GM03348 (cell line): ENCODE measurements around the gene GTF2F1.
"Not testable (repeated sequence)": the region's sequence is repeated elsewhere in the genome, so short reads cannot be mapped to it uniquely, and the experiment has no call there.

ENCODE experiments used
- DNase-seq: peaks from one replicate; pipeline ENCODE4 v3.0.0; 2012; ENCODE audit warnings: low spot score

GTF2F1 gene

DNA sequence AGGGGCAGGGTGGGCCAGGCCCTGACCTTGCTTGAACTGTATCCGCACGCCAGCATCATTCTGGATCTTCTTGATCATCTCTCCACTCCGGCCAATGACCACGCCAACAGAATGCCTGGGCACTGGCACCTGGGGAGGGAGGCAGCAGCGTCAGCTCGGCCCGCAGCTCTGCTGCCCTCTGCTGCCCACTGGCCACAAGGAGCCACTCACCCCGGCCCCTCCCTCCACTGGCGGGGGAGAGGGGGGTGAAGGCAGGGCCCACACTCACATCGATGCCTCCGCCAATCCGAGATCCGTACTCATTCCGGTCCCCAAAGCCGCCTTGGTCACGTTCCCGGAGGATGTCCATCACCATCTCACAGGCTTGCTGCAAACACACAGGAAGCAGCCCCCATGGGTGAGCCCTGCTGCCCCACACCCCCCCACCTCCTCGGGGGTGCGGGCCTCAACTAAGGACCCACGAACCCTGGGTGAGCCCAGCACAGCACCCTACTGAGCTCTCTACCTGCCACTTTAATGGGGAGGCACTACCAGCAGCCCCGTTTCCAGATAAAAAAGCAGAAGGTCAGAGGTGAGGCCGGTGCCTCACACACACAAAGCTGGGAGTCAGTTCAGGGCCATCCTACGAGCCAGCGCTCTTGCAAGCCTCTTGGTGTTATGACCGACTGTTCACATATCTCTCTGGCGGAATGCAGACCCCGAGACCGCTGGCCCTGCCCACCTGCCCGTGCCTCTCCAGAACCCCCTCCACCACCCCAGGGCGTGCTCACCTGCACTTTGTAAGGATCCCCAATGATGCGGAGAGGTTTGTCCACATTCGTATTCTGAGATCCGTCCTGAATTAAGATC lies 25.0 kb upstream of the GTF2F1 start:
- peak; percentile 33 for DNase-seq

DNA sequence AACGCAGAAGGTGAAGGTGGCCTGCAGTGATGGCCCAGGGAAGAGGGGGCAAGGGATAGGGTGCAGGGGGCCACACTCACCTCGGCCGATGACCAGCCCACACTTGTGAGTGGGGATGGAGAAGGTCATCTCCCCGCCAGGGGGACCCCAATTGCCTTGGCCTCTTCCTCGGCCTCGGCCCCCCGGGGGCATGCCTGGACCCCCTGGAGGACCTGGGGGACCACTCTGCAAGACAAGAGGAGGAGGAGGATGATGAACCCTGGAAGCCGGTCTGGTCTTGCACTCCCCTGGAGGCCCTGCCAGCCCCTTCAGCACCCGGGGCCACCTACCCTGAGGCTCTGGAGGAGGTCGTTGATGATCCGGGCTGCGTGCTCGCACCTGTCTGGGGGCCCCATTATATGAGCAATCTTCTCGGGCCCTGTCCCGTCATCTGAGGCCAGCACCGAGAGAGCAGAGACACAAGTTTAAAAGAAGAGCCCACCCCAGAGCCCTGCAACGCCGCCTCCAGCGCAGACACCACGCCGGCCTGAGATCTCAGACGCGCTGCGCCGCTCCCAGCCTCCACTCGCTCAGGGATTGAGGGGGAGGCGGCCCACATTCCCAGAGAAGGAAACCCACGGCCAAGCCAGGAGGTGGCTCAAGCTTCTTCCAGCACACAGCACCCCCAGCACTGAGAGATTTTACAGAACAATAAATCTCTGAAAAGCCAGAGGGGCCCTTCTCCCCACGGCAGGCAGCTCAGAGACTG lies 23.9 kb upstream of the GTF2F1 start:
- DNase-seq, result no peak

DNA sequence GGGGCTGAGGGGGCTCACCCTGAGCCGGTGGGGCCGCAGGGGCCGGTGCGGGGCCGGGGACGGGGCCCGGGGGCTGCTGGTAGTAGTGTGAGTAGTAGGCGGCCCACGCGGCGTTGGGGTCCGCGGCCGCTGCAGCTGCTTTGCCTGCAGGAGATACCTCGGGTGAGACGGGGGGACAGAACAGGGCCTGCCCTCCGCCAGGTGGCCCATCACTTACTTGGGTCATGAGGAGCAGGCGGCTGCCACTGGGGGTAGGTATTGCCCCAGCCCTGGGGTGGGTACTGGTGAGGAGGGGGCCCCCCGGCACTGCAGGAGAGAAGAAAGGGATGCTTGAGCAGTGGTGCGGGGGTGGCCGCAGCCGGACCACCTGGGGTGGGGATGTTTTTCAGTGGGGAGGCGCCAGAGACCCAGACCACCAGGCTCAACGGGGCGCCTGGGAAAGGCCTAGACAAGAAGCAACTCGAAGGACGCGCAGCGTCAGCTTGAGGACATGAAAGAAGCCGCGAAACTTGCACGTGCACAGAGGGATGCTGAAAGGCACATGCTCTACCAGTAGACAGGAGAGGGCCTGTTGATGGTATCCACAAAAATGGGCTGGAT lies 22.7 kb upstream of the GTF2F1 start:
- no peak for DNase-seq

DNA sequence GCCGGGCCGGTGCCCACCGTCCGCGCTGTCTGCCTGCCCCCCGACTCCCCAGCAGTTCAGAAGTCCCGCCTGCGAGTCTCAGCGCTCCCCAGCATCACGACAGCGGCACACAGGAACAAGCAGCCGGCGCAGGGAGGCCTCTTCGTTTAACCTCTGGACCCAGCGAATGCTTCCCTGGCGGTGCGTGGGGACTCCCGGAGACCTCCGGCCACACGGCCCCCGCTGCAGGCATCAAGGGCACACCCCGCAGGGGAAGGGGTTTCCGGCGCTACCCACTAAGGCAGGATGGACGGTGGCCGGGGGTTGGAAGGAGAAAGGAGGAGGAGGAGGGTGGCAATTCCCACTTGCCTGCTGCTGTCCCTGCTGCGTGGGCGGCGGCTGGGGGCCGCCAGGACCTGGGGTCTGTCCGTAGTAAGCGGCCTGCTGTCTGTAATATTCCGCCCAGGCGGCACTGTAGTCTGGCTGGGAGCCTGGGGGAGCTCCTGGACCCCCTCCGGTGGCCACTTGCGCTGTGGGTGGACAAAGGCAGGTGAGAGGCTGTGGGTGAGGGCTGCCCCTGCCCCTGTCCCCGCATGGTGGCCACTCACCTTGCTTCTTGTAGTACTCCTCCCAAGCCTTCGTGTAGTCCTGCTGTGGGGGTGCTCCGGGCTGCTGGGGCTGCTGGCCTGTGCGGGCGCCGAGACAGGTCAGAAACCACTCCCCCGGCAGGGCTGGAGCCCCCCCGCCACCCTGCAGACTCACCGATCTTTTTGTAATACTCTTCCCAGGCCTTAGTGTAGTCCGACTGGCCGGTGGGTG lies 22.0 kb upstream of the GTF2F1 start:
- no peak for DNase-seq

DNA sequence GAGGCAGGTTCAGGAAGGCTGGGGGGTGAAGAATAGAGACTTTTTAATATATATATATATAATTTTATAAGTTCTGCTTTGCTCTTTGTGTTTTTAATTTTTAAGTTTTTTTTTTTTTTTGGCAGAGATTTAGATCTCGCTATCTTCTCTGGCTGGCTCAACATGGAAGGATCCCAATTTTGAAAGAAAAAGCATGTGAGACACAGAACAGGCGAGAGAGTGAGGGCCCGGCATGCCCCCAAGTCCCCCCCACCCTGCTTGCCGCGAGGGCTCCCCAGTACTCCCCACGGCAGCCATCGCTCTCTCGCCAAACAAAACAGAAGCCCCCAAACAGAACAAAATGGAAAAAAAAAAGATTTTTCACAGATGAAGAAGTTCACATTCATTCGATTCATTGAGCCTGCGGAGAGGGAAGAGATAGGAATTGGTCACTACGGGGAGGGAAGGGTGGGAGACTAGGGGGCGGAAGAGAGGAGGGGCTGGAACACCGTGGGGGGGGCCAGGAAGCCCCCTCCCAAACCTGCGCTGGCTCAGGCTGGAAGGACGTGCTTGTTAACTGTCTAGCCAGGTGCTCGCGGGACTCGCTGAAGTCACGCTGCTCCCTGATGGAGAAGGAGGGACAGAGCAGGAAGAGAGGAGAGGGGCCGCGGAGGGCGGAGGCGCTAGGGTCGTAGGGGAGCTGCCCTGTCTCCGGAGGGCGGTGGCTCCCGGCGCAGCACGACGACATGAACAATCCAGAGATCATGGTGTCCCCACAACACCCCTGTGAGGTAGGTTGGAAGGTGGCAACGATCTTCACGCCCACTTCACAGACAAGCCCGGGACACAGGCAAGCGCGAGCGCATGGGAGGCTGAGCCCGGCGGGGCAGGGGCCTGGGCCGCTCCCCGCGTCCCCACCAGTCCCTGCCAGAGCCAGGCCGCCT lies 21.0 kb upstream of the GTF2F1 start:
- no peak for DNase-seq

DNA sequence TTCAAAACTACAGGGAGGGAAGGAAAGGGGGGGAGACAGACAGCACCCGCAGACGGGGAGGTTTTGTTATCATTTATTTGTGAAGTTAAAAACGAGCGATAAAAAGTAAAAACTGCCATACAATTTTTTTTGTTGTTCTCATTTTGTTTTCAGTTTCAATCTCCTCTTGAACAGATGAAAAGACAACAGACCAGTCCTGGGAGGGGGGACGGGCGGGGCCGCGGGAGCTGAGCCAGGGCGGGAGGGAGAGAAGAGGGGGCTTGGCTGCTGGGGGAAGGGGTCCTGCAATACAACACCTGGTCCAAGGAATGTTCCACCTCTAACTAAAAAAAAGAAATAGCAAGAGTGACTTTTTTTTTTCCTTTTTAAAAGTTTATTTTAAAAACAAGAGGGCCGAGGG lies 20.3 kb upstream of the GTF2F1 start:
- DNase-seq, result no peak

DNA sequence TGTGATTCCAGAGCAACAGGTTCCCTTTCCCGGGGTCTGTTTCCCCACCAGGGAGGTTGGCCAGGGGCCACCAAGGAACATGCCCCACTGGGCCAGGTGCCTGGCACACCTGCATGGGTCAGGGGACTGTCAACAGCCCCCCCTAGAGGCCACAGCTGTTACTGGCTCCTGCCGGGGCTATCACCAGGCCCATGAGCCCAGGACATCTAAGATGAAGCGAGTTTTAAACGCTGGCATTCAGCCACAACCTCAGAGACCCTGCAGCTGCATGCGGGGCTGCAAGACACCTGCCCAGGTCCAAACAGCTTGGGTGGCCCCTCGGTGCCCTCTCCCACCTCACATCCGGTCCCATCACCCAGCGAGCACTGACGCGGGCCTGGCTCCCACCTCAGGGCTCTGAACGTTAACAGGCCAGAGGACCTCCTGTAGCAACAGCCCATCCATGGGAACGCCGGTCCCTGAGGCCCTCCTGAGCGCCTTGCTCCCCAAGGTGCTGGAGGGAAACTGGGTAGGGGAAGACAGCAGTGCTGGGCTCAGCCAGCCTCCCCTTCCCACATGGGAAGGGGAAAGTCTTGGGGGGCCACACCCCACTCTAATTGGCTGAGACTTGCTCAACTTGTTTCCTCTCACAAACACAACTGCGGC lies 19.6 kb upstream of the GTF2F1 start:
- DNase-seq, result peak; percentile 31

DNA sequence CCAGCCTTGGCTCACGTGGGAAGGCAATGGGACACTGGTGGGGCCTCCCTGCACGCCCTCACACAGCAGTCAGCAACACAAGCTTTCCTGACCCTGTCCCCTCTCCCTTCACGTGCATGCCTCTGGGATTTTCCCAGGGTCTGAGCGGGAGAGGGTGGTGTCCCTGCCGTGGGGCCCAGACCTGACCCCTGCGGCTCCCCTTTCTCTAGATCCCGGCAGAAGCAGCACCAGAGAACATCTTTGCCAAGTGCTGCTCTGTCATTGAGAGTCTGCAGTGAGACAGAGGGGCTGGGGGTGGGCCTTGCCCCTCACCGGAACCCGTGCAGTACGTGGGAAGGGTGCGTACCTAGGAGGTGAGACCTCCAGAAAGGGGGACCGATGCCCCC lies 19.1 kb upstream of the GTF2F1 start:
- DNase-seq, result no peak

DNA sequence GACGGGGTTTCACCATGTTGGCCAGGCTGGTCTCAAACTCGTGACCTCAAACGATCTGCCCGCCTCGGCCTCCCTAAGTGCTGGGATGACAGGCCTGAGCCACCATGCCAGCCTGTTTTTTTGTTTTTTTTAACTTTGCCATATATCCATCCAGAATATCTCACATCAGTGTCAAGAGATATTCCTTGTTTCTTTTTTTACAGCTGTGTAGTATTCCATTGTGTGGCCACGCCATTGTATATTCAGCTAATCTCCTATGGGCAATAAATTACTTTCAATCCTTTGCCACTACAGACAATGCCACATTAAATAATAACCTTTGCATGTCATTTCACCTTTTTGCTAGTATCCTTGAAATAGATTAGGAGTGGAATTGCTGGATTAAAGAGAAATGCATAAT lies 16.4 kb upstream of the GTF2F1 start:
- no peak for DNase-seq

DNA sequence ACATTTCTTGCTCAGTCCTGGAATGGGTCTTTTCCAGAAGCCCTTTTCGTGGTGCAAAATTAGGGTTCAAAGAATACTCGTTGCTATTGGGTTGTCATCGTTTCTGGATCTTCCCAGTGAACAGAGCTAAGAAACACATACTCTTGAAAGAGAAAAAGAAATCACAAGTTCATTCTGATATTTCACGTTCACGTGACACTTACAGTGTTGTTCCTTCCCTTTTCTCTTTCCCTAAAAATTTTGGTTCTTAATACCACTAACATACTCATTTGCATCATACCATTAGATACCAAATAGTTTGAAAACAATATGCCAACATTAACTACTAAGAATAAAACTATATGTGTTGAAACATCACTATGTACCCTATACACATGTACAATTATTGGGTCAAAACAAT lies 13.4 kb upstream of the GTF2F1 start:
- DNase-seq, result no peak

DNA sequence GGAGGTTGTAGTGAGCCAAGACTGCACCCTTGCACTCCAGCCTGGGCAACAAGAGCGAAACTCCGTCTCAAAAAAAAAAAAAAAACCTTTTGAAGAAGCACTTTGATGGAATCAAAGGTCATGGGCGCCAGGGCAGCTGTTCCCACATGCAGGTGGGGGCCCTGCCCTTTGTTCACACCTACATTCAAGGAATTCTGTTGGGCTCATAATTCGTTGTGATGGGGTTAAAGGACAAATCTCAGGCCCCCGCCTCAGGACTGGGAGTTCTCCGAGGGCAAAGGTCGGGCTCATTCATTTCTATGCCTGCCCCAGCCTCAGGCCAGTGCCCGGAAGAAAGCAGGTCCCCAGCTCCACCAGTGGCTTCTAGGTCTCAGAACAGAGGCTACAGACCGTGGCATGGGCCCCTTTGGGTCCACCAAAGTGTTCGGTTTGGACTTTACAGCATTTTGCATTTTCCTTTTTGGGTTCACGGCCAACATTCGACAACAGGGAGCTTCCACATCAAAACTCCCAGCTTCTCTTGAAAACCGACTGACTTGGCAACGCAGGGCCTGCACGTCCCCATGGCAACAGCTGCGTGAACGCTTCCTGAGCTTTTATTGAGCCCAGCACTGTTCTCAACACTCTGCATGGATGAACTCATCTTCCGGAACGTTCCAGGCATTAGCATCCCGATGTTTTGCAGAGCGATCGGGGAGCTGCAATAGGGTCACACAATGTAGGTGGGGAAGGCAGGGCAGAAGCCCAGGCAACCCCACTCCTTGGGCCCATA lies 10.1 kb upstream of the GTF2F1 start:
- DNase-seq, result peak; percentile 27

DNA sequence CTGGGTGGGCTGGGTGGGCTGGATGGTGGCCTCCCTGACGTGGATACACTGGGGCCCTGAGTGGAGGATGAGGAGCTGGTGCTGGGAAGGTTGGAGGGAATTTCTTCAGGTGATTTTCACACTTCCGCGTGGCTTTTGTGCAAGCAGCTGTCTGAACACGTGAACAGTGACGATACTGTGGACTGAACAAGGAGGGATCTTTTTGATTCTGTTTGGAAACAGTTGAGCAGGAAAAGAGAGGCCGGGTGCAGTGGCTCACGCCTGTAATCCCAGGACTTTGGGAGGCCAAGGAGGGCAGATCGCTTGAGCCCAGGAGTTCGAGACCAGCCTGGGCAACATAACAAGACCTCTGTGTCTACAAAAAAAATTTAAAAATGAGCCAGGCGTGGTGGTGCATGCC lies 9.1 kb upstream of the GTF2F1 start:
- no peak for DNase-seq

DNA sequence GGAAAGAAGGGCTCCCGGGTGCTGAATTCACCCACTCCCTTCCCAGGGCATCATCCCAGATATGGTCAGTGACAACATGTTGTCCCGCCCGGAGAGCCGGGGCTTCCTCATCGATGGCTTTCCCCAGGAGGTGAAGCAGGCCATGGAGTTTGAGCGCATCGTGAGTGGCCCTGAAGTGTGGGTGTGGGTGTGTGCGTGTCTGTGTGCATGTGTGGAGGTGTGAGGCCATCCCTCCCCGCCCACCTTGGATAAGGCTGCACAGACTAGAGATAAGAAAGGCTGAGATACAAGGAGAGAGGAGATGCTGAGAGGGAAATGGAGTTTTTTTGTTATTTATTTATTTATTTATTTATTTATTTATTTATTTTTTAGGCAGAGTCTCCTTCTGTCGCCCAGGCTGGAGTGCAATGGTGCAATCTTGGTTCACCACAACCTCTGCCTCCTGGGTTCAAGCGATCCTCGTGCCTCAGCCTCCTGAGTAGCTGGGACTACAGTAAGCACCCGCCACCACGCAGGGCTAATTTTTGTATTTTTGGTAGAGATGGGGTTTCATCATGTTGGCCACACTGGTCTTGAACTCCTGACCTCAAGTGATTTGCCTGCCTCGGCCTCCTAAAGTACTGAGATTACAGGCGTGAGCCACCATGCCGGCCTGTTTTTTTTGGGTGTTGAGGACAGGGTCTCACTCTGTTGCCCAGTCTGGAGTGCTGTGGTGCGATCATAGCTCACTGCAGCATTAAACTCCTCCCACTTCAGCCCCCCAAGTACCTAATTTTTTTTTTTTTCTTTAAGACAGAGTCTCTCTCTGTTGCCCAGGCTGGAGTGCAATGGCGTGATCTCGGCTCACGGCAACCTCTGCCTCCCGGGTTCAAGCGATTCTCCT lies 7.3 kb upstream of the GTF2F1 start:
- DNase-seq, result not testable (repeated sequence)

DNA sequence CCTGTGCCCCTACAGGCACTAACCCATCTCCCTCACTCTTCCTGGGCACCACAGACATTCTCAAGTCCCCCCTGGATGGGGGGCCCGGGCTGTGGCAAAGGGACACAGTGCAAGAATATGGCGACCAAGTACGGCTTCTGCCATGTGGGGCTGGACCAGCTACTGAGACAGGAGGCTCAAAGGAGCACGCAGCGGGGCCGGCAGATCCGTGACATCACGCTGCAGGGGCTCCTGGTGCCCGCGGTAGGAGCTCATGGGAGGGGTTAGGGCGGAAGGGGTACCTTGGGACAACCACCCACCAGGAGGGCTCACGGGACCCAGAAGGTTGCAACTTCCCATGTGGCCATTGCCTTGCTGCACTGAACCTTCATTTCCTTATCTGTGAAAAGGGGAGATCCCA lies 3.3 kb upstream of the GTF2F1 start:
- no peak for DNase-seq

DNA sequence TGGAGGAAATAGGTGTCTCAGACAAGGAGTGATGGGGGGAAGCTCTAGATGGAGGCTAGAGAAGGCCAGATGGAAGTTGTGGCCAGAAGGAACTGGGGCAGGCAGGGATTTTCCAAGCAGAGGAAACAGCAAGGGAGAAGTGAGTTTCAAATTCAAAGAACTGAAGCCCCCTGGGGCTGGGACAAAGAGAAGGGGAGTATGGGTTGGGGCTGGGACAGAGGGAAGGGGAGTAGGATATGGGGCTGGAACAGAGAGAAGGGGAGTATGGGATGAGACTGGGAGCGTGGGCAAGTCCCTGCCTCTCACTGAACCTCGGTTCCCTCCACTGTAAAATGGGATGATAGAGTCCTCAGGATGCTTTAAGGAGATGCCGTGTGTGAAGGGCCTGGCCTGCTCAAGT lies 1.9 kb upstream of the GTF2F1 start:
- DNase-seq, result no peak

DNA sequence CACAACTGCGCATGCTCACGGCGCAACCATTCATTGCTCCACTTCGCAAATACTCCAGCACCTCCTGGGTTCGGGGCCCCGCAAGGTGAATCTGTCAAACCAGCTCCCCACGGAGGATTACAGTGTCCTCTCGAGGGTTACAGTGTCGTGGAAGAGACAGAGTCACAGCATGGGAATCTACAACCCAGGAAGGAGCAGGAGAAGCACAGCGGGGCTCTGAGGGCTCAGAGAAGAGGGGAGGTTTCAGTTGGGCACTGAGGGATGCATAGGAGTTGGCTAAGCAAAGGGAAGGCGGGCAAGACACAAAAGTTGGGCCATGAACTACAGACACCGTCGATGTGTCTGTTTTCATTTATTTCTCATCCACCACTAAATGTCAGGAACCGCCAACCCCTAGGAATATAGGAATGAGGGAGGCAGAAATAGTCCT lies 1.0 kb upstream of the GTF2F1 start:
- no peak for DNase-seq

DNA sequence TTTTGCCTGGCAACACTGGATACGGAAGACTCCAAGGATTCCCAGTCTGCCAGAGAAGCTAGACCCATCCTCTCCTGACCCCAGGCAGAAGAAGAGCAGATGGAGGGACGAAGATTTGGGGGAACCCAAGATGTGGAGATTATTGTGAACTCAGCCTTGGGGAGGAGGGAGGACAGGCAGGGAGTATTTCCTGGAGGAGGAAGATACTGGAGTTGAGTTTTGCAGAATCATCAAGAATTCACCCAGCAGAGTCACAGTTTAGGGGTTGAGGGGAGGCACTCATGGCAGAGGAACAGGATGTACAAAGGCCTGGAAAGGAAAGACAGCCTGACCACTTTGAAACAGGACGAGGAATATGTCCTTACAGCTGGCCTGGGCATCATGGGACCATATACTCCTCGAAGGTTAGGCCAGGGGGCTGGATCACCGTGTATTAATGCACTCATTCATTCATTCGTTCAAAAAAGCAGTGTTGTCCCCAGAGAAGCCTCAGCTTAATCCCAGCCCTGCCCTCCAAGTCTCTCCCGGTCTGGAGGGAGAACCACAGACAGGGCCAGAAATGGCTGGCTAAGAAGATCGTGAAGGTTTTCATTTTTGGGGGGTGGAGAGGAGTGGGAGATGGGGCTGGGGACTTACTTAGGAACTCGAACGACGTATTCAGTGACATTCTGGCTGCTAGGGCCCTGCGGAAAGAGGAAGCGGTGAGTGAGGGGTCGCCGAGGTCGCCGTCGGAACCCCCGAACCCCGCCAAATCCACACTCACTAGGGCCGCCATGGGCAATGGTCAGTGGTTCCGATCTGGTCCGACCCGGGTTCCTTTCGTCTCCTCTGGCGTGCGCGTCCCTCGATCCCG lies 517 bp downstream of the GTF2F1 start:
- no peak for DNase-seq

DNA sequence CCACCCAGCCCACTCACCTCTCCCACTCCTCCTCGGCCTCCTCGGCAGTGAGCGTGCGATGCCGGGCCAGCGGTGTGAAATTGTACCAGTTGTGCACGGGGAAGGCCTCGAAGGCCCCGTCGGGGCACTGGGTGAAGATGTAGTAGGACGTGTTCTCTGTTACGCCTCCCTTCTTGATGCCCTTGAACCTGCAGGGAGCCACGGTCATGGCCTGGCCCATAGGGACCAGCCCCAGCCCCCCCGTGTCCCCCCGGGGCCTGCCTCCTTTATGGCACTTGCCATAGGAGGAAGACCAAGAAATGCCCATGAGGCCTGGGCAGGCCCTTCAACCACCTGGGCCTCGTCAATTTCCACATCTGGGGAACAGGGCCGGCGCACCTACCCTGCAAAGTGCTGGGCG lies 5.6 kb downstream of the GTF2F1 start:
- no peak for DNase-seq
